Adipocyte (in vitro differentiated cells): ENCODE measurements around the gene HOXB1.

Experiments
- DNase-seq: peaks from one replicate; pipeline ENCODE4 v3.0.0-alpha.2; 2015; ENCODE audit warnings: low read depth
- H3K27me3 ChIP-seq: replicated peaks from 2 replicates; pipeline ENCODE4 v1.7.0; 2013; ENCODE audit warnings: mild to moderate bottlenecking, low read length, moderate library complexity; ENCODE audit not compliant: control insufficient read depth, insufficient read depth
- H3K36me3 ChIP-seq: 2 replicates; pipeline ENCODE4 v1.7.0; 2013; ENCODE audit warnings: low read length, mild to moderate bottlenecking, moderate library complexity; ENCODE audit not compliant: control insufficient read depth, insufficient read depth, severe bottlenecking
- H3K4me1 ChIP-seq: 2 replicates; pipeline ENCODE4 v1.7.0; 2013; ENCODE audit warnings: mild to moderate bottlenecking, low read length, moderate library complexity; ENCODE audit not compliant: control insufficient read depth, insufficient read depth
- H3K4me3 ChIP-seq: 2 replicates; pipeline ENCODE4 v1.7.0; 2013; ENCODE audit warnings: mild to moderate bottlenecking, low read length, moderate library complexity
- H3K9ac ChIP-seq: 2 replicates; pipeline ENCODE4 v1.7.0; 2013; ENCODE audit warnings: mild to moderate bottlenecking, low read length, moderate library complexity
- H3K9me3 ChIP-seq: 2 replicates; pipeline ENCODE4 v1.7.0; 2013; ENCODE audit warnings: mild to moderate bottlenecking, low read length, moderate library complexity; ENCODE audit not compliant: control insufficient read depth

The HOXB1 gene

DNA sequence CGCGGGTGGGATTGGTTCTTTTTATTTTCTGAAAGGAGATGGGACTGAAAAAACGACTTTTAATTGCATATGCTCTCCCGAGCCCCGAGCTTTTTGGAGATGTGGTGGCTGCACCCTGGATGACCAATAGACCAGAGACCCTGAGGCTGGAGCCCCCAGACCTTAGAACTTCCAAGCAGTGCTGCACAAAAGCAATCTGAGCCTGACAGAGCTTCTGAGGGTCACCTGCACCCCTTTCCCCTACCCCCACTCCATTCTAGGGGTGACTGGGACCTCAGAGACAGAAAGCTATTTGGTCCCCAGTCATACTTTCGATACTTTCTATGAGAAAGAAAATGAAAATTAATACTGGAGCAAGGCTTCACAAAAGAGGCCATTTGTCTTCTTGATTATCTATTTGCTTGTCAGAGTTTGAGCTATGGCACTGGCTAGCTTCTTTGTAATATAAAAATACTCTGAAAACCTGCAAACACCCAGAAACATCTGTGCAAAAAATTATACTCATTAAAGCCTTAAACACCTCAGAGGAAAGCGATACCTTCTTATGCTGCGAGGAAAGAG, 43.8 kb upstream of the HOXB1 start:
- Histone ChIP-seq H3K9me3 (no peaks in the 10 kb centered on the region), H3K9ac (peak overlapping the region; percentile 88), H3K27me3 (no peaks in the 10 kb centered on the region), H3K4me1 (peaks cover 75% of the 10 kb centered on the region), H3K36me3 (no peaks in the 10 kb centered on the region), H3K4me3 (peak overlapping the region; percentile 73)
- DNase-seq, result no peak

DNA sequence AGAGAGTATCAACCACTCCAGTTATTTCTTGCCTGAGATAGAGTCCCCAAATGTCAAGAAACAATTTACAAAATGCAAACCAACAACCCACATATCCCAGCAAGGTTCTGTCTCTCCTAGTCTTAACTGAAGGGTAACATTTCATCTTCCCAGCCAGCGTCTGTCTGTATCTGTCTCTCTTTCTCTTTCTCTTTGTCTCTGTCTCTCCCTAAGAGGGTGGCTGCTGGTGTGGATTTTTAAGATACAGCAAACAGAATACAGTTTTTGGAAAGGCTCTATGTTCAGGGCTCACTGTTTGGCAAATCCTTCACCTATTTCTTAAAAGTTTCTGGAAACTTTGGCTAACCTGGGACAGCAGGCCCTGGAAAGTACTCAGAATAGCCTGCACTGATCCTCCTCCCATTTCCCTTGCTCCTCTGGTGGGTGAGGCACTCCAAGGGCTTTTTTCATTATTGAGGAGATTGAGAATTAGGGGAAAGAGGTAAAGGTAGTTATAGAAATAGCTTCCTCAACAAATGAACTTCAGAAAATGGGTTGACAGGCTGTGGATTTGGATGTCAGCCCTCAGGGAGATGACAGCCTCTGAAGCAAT, 41.1 kb upstream of the HOXB1 start:
- Histone ChIP-seq H3K4me3 (peak overlapping the region; percentile 73), H3K4me1 (peaks cover 88% of the 10 kb centered on the region), H3K36me3 (no peaks in the 10 kb centered on the region), H3K9me3 (no peaks in the 10 kb centered on the region), H3K27me3 (no peaks in the 10 kb centered on the region), H3K9ac (peak overlapping the region; percentile 88)
- no peak for DNase-seq

DNA sequence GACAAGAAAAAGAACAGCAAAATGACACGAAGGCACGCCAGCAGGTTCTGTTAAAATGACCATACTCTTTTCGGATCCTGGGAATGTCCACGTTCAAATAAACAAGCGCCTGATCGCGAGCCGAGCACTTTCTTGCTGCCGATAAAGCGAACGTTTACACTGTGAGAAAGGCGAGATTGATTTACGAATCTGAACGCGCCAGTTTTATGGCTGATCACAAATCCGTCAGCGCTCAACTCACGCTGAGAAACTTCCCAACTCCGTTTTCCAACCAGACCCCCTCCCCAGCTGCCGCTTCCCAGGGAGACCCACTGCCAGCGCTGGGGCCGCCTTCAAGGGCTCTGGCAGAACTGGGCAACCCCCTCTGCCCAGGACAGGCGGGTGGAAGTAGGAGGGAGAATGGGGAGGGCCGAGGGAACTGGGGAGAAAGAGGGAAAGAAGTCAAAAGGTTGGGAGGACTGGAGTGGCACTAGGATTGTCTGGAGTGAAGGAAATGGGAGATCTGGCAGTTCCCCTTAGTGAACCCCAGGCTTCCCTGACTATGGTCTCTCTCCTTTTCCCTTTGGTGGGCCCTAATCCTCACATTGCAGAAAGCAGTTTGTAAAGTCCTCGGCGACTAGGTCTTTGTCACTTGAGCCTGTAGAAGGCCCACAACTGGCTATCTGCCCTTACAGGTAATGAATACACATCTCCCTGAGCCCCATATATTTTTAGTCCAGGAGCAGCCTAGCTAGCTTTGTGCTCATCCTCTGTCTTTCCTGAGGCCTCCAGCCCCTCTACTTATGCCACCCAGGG, 40.4 kb upstream of the HOXB1 start:
- Histone ChIP-seq H3K9ac (peak overlapping the region; percentile 88), H3K4me3 (peak overlapping the region; percentile 73), H3K27me3 (no peaks in the 10 kb centered on the region), H3K36me3 (no peaks in the 10 kb centered on the region), H3K9me3 (no peaks in the 10 kb centered on the region), H3K4me1 (peaks cover 85% of the 10 kb centered on the region)
- DNase-seq, result no peak

DNA sequence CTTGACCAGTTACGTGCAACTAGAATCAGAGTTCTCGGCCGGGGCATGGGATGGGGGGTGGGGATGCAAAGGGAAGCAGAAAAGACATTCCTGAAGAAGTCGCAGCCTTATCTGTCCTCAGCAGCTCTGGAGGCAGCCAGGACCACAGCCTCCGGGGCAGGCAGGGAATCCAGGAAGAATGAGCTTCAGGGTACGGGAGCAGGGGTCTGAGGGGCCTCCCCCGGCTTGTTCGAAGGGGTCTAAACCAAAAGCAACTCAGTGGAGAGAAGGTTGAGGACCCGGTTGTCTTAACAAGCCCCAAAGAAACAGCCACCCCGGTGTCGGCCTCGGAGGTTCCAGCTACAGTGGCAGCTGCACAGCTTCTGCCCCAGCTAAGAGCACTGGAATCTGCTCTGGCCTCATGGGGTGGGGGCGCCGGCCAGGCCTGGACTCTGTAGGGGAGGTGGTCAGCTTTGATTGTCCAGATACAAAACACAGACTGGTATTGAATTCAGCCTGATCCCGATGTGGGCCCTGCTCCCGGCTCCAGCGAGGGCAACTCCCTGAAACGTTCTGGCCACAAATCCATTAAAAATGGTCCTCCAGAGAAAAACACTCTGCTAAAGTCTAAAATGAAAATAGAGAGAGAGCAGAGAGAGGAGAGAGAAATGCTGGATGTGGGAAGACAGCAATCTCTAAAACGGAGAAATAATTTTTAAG, 39.7 kb upstream of the HOXB1 start:
- Histone ChIP-seq H3K36me3 (no peaks in the 10 kb centered on the region), H3K9ac (peak overlapping the region; percentile 88), H3K27me3 (no peaks in the 10 kb centered on the region), H3K4me3 (peak overlapping the region; percentile 73), H3K4me1 (peaks cover 78% of the 10 kb centered on the region), H3K9me3 (no peaks in the 10 kb centered on the region)
- no peak for DNase-seq

DNA sequence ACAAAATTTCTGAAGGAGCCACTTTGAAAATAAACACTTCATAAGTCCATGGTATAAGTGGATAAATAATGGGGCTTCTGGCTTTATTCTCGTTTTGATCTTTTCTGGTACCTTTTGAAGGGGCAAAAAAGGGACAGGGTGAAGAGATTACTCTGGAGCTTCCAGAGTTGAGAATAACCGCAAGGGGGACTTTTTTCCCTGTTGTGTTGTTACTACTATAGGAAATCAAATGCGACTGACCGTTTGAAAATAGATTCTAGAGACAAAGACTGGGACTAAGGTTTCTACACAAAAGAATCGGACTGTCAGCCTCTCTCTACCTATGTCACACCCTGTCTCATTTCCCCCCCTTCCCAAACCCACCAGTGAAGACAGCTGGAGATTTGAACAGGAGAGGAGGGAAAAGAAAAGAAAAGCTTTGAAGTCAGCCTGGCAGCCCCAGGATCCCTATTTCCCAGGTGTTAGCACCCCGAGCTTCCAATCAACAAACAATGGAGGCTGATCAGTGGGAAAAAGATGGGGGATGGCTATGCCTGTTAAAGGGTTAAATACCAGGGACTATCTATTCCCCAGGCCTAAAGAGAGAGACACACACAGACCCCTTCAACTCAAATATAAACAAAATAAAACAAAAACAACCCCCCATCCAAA, 39.0 kb upstream of the HOXB1 start:
- Histone ChIP-seq H3K27me3 (no peaks in the 10 kb centered on the region), H3K4me1 (peaks cover 81% of the 10 kb centered on the region), H3K4me3 (peak overlapping the region; percentile 73), H3K9ac (peak overlapping the region; percentile 88), H3K36me3 (no peaks in the 10 kb centered on the region), H3K9me3 (no peaks in the 10 kb centered on the region)
- DNase-seq, result no peak

DNA sequence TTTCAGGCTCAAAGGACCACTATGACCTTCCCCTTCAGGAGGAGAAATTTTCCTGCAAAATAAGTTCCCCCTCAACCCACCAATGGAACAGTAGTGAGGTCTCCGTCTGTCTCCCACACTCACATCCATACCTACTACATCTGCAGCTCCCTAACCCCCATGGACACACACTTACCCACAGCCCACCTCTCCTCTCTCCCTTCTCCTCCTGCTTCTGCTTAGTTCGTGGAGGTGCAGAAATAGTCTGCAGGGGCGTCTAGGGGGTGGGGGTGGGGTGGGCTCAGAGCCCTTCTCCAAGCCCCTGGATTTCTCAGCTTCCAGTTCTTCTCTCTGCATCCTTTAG, 38.4 kb upstream of the HOXB1 start:
- Histone ChIP-seq H3K9ac (peak overlapping the region; percentile 88), H3K9me3 (no peaks in the 10 kb centered on the region), H3K27me3 (no peaks in the 10 kb centered on the region), H3K36me3 (no peaks in the 10 kb centered on the region), H3K4me1 (peaks cover 80% of the 10 kb centered on the region), H3K4me3 (peak overlapping the region; percentile 77)
- DNase-seq, result no peak

DNA sequence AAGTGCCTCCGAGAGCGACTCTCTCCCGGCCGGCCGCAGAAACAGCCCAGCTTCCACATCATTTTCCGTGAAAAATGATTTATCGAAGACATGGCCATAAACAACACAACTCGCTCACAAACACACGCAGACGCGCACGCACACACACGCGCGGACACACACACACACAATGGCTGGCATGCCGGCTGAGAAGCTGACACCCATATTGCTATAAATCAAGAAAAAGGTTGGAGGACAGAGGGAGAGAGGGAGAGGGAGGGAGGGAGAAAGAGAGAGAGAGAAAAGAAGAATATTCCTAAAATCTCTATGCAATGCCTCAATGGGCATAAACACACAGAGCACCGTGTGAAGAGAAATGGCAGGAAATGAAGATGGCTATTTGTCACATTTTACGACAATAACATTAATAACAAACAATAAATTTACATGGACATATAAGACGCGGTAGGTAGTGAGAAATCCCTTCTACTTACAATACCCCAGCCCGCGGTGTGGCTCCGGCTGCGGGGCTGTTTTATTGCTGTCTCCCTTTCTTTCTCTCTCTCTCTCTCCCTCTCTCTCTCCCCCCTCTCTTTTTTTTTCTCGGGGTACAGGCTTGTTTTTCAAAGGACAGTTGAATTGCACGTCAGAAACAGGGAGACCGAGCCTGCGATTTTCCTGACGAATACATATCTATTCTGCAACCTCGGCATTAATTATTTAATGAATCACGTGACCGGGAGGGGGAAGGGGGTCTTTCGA, 37.9 kb upstream of the HOXB1 start:
- H3K4me1 ChIP-seq, result peaks cover 76% of the 10 kb centered on the region
- H3K27me3 ChIP-seq, result no peaks in the 10 kb centered on the region
- no peaks in the 10 kb centered on the region for H3K36me3 ChIP-seq
- peak overlapping the region; percentile 77 for H3K4me3 ChIP-seq
- DNase-seq, result no peak
- H3K9me3 ChIP-seq, result no peaks in the 10 kb centered on the region
- peak overlapping the region; percentile 88 for H3K9ac ChIP-seq

DNA sequence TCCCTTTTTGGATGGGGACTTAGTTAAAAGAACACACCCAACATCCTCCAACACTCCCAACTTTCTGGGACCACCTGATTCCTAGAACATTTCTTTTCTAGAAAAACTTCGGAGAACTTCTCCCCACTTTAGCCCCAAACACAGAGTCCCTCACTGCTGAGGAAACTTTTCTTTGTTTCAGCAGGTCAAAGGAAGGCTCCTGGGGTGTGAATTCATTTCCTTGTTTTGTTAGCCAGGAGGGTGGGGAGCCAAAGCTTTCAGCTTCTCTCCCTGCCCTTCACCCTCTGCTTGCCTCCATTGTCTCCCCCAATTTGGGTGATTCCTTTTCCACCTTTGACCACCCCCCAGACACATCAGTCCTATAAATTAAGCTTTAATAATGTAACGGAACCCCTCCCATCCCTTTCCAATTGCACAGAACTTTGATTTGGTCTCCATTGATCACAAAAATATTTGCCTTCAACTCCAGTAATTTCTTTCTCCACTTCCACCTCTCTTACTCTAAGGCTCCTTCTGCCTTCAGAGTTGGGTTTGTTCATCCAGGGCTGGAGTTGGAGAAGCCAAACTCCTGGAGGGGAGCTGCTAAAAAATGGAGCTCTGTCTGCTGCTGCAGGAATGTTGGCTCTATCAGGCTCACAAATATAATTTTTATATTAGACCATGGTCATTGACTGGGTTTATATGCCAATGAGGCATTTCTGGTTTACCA, 37.0 kb upstream of the HOXB1 start:
- peak overlapping the region; percentile 77 for H3K4me3 ChIP-seq
- H3K9ac ChIP-seq, result peak overlapping the region; percentile 88
- H3K27me3 ChIP-seq, result no peaks in the 10 kb centered on the region
- H3K4me1 ChIP-seq, result peaks cover 71% of the 10 kb centered on the region
- no peaks in the 10 kb centered on the region for H3K36me3 ChIP-seq
- no peaks in the 10 kb centered on the region for H3K9me3 ChIP-seq
- no peak for DNase-seq

DNA sequence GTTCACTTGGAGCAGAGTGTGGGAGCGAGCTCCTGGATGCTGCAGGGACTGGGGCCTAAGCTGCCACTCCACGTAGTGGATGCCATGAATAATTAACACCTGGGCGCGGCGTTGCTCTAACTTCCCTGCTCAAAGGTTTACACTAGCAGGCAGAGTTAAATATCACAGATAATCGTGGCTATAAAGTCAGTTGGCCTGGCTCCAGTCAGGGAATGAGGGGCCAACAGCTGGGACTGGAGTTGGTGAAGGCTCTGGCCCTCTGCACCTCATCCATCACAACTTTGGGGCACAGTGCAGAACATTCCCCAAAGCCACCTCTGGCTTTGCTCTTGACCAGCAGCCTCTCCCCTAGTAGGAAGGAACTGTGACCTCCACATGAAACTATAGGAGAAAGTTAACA, 36.4 kb upstream of the HOXB1 start:
- Histone ChIP-seq H3K27me3 (no peaks in the 10 kb centered on the region), H3K4me3 (no peak overlapping the region), H3K36me3 (no peaks in the 10 kb centered on the region), H3K4me1 (peaks cover 65% of the 10 kb centered on the region), H3K9me3 (no peaks in the 10 kb centered on the region), H3K9ac (no peak overlapping the region)
- DNase-seq, result no peak

DNA sequence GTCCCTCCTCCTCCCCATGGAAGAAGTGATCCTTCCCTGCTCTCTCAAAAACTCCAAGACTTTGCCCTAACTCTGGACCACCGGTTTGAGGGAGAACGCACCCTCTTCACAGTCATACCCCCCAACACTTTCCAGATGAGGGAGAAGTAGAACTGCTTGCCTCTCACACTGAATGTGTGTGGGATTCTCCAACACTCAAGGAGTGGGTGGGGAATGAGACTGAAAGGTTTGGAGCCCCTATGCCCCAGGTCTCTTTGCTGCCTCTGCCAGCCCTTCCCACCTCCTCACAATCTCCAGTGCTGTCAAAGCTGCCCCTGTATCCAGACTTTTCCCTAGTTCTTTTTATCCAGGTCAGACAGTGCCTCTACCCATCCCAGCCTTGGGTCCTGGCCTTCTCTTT, 35.9 kb upstream of the HOXB1 start:
- H3K9me3 ChIP-seq, result no peaks in the 10 kb centered on the region
- DNase-seq, result no peak
- H3K36me3 ChIP-seq, result no peaks in the 10 kb centered on the region
- peaks cover 60% of the 10 kb centered on the region for H3K4me1 ChIP-seq
- no peak overlapping the region for H3K9ac ChIP-seq
- no peaks in the 10 kb centered on the region for H3K27me3 ChIP-seq
- H3K4me3 ChIP-seq, result no peak overlapping the region
